Activated naive CD4-positive, alpha-beta T cell treated with anti-CD3 and anti-CD28 coated beads, Interleukin-2, amount 10 ng/mL, durations not matched to agents 7 days and 5 days (primary cell): Measurements from ENCODE around the gene PRLH.

Source experiments
- CTCF ChIA-PET: fragments of 350-600 bp; sonication (Branson Sonifier 250); formaldehyde crosslinking; loops from one replicate; lab custom pipeline; 2021; ENCODE audit warnings: antibody characterized with exemption; lab: Charles Lee
- DNase-seq: peaks from one replicate; pipeline ENCODE4 v3.0.0-alpha.2; 2020
- H3K27ac Mint-ChIP-seq: one replicate; pipeline ENCODE4 v1.8.0; 2021; ENCODE audit warnings: mild to moderate bottlenecking, moderate library complexity, mixed read lengths
- H3K27me3 Mint-ChIP-seq: one replicate; pipeline ENCODE4 v1.8.0; 2021; ENCODE audit warnings: mild to moderate bottlenecking, mixed read lengths
- H3K36me3 Mint-ChIP-seq: one replicate; pipeline ENCODE4 v1.8.0; 2021; ENCODE audit warnings: mixed read lengths
- H3K4me1 Mint-ChIP-seq: one replicate; pipeline ENCODE4 v1.8.0; 2021; ENCODE audit warnings: mixed read lengths
- H3K4me3 Mint-ChIP-seq: one replicate; pipeline ENCODE4 v1.8.0; 2021; ENCODE audit warnings: mild to moderate bottlenecking, moderate library complexity, mixed read lengths
- H3K9me3 Mint-ChIP-seq: one replicate; pipeline ENCODE4 v1.8.0; 2021; ENCODE audit warnings: mixed read lengths

Gene PRLH

GRCh38 chr2:237574894-237575868, 8.8 kb downstream of the PRLH start:
- H3K27ac Mint-ChIP-seq: no peak overlapping the region
- peaks cover 29% of the 10 kb centered on the region for H3K27me3 Mint-ChIP-seq
- H3K4me1 Mint-ChIP-seq: no peaks in the 10 kb centered on the region
- H3K9me3 Mint-ChIP-seq: no peaks in the 10 kb centered on the region
- no peak overlapping the region for H3K4me3 Mint-ChIP-seq
- DNase-seq: no peak
- CTCF ChIA-PET: interaction anchor here (1.2 to 7.9 kb wide), 2 partner anchors 63 to 200 kb away, joined by 3 to 215 read pairs; no protein-coding TSS in a partner anchor
- H3K36me3 Mint-ChIP-seq: no peaks in the 10 kb centered on the region

DNA sequence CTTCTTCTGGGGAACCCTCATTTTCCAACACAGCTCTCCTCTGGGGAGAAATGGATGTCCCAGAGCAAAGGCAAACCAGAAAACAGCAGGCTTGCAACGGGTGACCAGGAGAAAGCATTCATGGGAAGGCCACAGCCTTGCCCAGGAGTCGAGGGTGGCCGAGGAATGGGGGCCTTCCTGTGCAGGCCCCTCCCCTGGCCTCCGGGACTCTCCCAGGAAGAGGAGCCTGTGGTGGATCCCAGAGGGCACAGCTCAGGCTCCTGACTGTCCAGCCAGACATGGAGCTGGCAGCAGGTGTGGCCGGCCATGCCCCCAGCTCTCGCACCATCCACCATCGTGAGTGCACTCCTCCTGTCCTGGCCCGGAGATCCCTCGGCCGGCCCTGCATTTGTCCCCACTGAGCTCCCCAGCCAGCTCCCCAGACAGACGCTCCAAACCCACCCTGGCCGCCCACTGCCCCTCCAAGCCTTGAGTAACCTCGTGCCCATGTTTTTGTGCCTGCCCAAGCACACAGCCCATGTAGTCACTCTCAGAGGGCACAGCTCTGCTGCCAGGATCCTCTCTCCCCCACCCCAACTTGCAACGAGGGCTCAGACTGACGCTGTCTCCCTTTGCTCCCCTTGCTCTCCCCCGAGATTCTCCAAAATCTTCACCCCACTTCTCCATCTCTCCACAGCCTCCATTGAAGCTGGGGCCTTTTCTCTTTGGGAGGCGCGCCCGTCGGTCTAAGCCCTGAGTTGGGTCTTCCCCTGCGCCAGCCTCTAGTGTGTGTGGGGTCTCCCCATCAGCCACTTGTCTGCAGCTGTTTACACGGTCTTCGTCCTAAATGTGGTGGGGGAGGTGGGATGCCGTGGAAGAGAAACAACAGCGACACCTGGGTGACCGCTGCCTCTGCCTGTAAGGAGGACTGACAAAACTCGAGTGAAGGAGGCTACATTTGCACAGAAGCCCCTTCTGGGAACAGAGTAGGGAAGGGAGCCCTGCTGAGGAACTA, 9.8 kb downstream of the PRLH start:
- H3K27me3 Mint-ChIP-seq: peaks cover 24% of the 10 kb centered on the region
- no peak for DNase-seq
- H3K4me3 Mint-ChIP-seq: no peak overlapping the region
- H3K9me3 Mint-ChIP-seq: no peaks in the 10 kb centered on the region
- no peaks in the 10 kb centered on the region for H3K36me3 Mint-ChIP-seq
- H3K27ac Mint-ChIP-seq: no peak overlapping the region
- H3K4me1 Mint-ChIP-seq: no peaks in the 10 kb centered on the region
- CTCF ChIA-PET: interaction anchor here (7.9 kb wide), 1 partner anchor 64 kb away, joined by 215 read pairs; no protein-coding TSS in a partner anchor

DNA sequence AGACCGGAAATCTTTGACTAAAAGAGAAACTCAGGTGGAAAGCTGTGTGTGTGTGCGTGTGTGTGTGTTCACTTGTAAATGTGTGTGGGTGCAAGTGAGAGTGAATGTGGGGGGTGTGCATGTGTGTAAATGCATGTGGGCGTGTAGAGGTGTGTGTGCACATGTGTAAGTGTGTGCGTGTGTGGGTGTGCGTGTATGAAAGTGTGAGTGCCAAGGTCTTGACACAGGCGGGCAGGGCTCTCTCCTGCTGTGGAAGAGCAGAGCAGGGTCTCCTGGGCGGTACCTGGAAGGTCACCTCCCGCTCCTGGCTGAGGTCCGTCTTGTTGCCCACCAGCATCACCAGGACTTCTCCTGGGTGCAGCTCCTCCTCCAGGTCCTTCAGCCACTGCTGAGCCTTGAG, 10.6 kb downstream of the PRLH start:
- Mint-ChIP-seq H3K4me1 (peaks cover 4% of the 10 kb centered on the region), H3K36me3 (no peaks in the 10 kb centered on the region), H3K9me3 (no peaks in the 10 kb centered on the region), H3K27ac (no peak overlapping the region), H3K4me3 (no peak overlapping the region), H3K27me3 (peaks cover 19% of the 10 kb centered on the region)
- DNase-seq: no peak
- CTCF ChIA-PET: interaction anchor here (7.9 kb wide), 1 partner anchor 65 kb away, joined by 215 read pairs; no protein-coding TSS in a partner anchor

DNA sequence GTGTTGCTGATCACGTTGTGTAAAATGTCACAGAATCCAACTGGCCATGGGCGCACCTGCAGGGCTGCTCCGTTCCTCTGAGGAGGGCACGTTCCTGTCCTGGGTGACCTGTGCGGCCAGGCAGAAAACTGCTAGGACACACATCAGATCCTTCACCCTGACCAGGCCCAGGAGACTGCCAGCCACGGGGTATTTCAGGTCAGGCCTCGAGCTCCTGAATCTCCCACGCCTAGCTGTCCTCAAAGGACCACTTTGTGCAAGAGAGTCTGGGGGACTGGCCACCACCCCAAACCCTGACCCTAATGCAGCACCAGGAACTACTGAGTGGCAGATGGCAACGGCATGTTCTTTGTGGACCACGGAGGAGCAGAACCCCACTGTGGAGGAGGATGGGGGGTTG, 11.1 kb downstream of the PRLH start:
- no peak for DNase-seq
- Mint-ChIP-seq H3K9me3 (no peaks in the 10 kb centered on the region), H3K4me3 (no peak overlapping the region), H3K4me1 (peaks cover 4% of the 10 kb centered on the region), H3K27ac (no peak overlapping the region), H3K27me3 (peaks cover 16% of the 10 kb centered on the region), H3K36me3 (no peaks in the 10 kb centered on the region)
- CTCF ChIA-PET: interaction anchor here (7.9 kb wide), 1 partner anchor 66 kb away, joined by 215 read pairs; no protein-coding TSS in a partner anchor

- Mint-ChIP-seq H3K27ac (no peak overlapping the region), H3K9me3 (no peaks in the 10 kb centered on the region), H3K4me1 (peaks cover 6% of the 10 kb centered on the region), H3K4me3 (no peak overlapping the region), H3K36me3 (no peaks in the 10 kb centered on the region), H3K27me3 (peaks cover 14% of the 10 kb centered on the region)
- CTCF ChIA-PET: interaction anchor here (4.5 kb wide), 1 partner anchor 66 kb away, joined by 22 read pairs; no protein-coding TSS in a partner anchor
- no peak for DNase-seq
These were observed 11.8 kb downstream of the PRLH start for GRCh38 chr2:237577956-237578870.

GRCh38 chr2:237581326-237581725, 15.0 kb downstream of the PRLH start:
- no peak for DNase-seq
- Mint-ChIP-seq H3K27ac (no peak overlapping the region), H3K27me3 (peaks cover 13% of the 10 kb centered on the region), H3K36me3 (no peaks in the 10 kb centered on the region), H3K4me1 (peaks cover 6% of the 10 kb centered on the region), H3K4me3 (no peak overlapping the region), H3K9me3 (no peaks in the 10 kb centered on the region)
- CTCF ChIA-PET: interaction anchor here (0.6 to 6.6 kb wide), 28 partner anchors 9 to 682 kb away, joined by 3 to 64 read pairs (median 4); no protein-coding TSS in a partner anchor

DNA sequence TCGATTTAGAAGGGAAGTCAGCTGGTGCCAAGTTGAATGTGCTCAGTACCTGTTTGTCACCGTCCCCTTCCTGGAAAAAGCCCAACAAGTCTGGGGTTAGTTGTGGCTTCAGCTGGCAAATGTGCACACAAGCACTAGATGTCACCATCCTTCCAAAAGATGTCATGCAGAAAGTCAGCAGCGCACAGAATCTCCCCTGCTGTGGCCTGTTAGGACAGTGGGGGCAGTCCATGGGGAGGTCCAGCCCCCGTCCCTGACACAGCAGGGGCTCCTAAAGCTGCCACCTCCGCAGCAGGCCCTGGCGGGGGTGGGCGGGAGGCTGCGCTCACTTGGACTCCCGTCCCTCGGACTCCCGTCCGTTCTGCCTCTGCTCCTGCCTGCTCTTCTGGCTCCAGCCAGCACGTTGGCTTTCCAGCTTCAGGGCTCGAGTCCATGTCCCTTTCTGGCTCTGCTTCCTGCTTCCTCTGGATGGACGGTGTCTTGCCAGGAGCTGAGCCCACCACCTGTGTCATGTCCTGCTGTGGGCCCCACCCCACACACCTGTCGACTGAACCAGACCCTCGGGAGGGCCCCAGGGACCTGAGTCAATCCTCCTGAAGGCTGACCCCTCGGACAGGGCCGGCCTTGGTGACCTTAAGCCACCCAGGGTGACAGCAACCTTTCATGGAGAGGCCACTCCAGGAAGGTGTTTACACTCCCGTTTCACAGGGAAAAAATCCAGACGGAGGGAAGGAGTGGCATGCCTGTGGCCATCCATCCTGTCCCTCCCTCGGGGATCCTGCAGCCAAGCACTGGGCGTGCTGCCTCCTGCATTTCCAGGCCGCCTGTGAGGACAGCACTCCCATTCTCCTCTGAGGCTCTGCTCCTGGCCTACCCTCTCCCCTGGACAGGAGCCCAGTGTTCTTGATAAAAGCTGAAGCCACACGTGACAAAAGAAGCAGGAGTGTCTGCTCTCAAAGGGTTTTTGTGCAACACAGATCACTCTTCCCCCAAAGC, 15.7 kb downstream of the PRLH start:
- no peak overlapping the region for H3K27ac Mint-ChIP-seq
- H3K4me1 Mint-ChIP-seq: peaks cover 6% of the 10 kb centered on the region
- CTCF ChIA-PET: interaction anchor here (0.6 to 6.6 kb wide), 28 partner anchors 10 to 681 kb away, joined by 3 to 64 read pairs (median 4); no protein-coding TSS in a partner anchor
- no peaks in the 10 kb centered on the region for H3K36me3 Mint-ChIP-seq
- H3K9me3 Mint-ChIP-seq: no peaks in the 10 kb centered on the region
- no peak overlapping the region for H3K4me3 Mint-ChIP-seq
- H3K27me3 Mint-ChIP-seq: peaks cover 13% of the 10 kb centered on the region
- peak; percentile 67 for DNase-seq

DNA sequence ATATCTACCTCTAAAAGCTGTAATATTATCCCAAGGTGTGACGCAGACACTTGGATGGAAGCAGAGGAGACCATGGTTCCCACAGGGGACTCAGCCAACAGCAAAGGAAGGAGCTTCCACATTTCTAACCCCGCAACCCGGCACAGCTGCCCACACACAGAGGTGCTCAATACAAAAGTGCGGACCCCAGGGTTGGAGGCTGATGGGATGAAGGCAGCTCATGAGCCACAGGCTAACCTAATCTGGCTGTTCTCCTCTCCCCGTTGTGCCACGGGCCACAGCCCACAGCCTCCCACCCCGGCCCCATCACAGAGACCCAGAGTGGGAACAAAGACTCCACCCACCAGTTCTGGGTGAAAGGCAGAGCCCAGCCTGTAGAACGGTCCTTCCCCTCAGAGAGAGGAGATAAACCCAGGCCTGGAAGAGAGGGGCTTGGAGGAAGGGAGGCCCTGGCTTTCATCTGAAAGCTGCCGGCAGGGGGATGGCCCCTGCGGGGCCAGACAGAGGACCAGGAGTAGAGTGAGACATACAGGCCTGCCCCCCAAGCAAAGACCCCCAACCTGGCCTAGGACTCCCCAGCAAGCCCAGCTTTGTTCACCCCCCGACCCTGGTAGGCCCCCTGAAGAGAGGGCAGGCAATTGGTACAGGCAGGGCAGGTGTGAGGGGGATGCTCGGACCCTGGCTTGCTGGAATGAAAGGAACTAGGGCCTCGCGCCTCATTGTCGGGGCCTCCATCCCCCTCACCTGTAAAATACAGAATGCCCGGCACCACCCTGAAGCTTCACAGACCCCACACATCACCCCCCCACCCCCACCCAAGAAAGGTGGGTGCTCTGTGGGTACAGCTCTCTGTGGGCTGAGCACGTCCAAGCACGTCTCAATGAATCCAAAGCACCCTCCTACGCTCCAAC, 17.3 kb downstream of the PRLH start:
- Mint-ChIP-seq H3K9me3 (no peaks in the 10 kb centered on the region), H3K27ac (no peak overlapping the region), H3K36me3 (no peaks in the 10 kb centered on the region), H3K4me1 (peaks cover 6% of the 10 kb centered on the region), H3K4me3 (no peak overlapping the region), H3K27me3 (peaks cover 20% of the 10 kb centered on the region)
- no peak for DNase-seq
- CTCF ChIA-PET: interaction anchor here (0.5 to 6.6 kb wide), 7 partner anchors 10 to 275 kb away, joined by 3 to 64 read pairs (median 4); no protein-coding TSS in a partner anchor

GRCh38 chr2:237585590-237586221, 19.3 kb downstream of the PRLH start:
- CTCF ChIA-PET: interaction anchor here (1.0 to 1.6 kb wide), 5 partner anchors 24 to 160 kb away, joined by 3 to 5 read pairs (median 3); no protein-coding TSS in a partner anchor
- peaks cover 9% of the 10 kb centered on the region for H3K4me1 Mint-ChIP-seq

DNA sequence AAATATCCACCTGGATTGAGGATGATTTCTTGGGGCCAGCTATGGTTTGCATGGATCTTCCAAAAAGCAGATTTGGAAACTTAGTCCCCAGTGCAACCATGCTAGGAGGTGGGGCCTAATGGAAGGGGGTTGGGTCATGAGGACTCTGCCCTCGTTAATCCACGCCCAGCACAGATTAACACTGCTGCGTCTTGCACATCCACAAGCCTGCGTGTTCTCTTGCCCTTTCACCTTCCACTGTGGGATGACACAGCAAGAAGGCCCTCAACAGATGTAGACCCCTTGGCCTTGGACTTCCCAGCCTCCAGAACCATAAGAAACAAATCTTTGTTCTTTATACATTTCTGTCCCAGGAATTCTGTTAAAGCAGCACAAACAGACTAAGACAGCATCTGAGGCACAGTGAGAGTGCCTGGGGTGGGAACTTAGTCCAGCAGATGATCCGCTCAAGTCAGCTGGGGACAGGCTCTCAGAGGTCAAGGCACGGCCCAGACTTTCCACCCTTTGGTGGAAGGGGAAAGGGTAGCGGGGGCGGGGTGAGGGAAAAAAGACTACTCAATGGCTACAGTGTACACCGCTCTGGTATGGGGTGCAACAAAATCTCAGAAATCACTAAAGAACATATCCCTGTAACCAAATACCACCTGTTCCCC, 21.8 kb downstream of the PRLH start:
- H3K4me1 Mint-ChIP-seq: peaks cover 16% of the 10 kb centered on the region
- peaks cover 39% of the 10 kb centered on the region for H3K27me3 Mint-ChIP-seq
- no peaks in the 10 kb centered on the region for H3K9me3 Mint-ChIP-seq
- no peak overlapping the region for H3K4me3 Mint-ChIP-seq
- H3K27ac Mint-ChIP-seq: no peak overlapping the region
- CTCF ChIA-PET: no interaction called here
- no peak for DNase-seq
- H3K36me3 Mint-ChIP-seq: no peaks in the 10 kb centered on the region

More at GRCh38 chr2:237585590-237586221, 19.3 kb downstream of the PRLH start:
- no peak overlapping the region for H3K4me3 Mint-ChIP-seq
- DNase-seq: no peak
- no peaks in the 10 kb centered on the region for H3K36me3 Mint-ChIP-seq
- H3K27ac Mint-ChIP-seq: no peak overlapping the region
- H3K27me3 Mint-ChIP-seq: peaks cover 27% of the 10 kb centered on the region
- H3K9me3 Mint-ChIP-seq: no peaks in the 10 kb centered on the region
